ENCODE results near the gene SLC23A1. TPM values are rescaled to one million over a fixed set of nuclear protein-coding genes. Genes with fewer than 3 reads are reported as not detected.
"Not testable (repeated sequence)": the region's sequence is repeated elsewhere in the genome, so short reads cannot be mapped to it uniquely, and the experiment has no call there.

SLC23A1 gene
- total RNA-seq, 6 donors from 2014 or later: 1.1 to 20.1 (median 1.8) TPM; not detected in 1

DNA sequence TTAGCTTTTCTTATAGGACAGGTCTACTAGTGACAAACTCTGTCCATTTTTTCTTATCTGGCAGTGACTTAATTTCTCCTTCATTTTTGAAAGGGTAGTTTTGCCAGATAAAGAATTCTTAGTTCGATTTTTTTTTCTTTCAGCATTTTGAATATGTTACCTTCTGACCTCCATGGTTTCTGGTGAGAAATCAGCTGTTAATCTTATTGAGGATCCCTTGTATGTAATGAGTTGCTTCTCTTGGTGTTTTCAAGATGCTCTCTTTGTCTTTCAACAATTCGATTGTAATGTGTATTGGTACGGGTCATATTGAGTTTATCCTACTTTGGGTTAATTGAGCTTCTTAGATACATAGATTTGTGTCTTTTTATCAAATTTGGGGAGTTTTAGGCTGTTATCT is 28.9 kb downstream of the SLC23A1 start:
- H3K4me1 ChIP-seq: peaks cover 0 to 17% (median 10%) of the 10 kb centered on the region in 4 donors
- ATAC-seq (ENCODE audit: low FRiP score in 2 of 2): no peak
- peaks cover 0 to 14% (median 0%) of the 10 kb centered on the region in 4 donors for H3K36me3 ChIP-seq
- no peaks in the 10 kb centered on the region for H3K9me3 ChIP-seq
- no peak overlapping the region for H3K4me3 ChIP-seq
- TF ChIP-seq POLR2A (IDR thresholded peaks at IDR 0.05) (no peak), POLR2AphosphoS5 (IDR thresholded peaks at IDR 0.05) (no peak), CTCF (IDR thresholded peaks at IDR 0.05) (no peak), EP300 (IDR thresholded peaks at IDR 0.05) (no peak)
- no peaks in the 10 kb centered on the region for H3K27me3 ChIP-seq
- DNase-seq: no peak
- no peak overlapping the region for H3K27ac ChIP-seq
- 93 to 98% methylated on average over 3 of the region's 3 CpGs for WGBS, 2 donors

DNA sequence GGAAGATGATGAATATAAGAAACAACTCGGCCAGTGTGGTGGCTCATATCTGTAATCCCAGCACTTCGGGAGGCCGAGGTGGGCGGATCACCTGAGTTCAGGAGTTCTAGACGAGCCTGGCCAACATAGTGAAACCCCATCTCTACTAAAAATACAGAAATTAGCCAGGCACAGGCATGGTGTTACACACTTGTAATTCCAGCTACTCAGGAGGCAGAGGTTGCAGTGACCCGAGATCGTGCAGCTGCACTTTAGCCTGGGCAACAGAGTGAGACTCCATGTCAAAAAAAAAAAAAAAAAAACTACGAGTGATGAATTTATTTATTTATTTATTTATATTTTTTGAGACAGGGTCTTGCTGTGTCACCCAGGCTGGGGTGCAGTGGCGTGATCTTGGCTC is 35.2 kb downstream of the SLC23A1 start:
- H3K27ac ChIP-seq; ATAC-seq (ENCODE audit: low FRiP score in 2 of 2); H3K36me3 ChIP-seq; H3K4me3 ChIP-seq; DNase-seq; H3K27me3 ChIP-seq; H3K9me3 ChIP-seq: not testable (repeated sequence)
- 93 to 94% methylated on average over 9 of the region's 9 CpGs for WGBS, 2 donors
- peaks cover 22 to 54% (median 30%) of the 10 kb centered on the region in 4 donors for H3K4me1 ChIP-seq

GRCh38 chr5:139345442-139345841 is 37.7 kb downstream of the SLC23A1 start:
- 96 to 97% methylated on average over 8 of the region's 8 CpGs for WGBS, 2 donors
- not testable (repeated sequence) for ATAC-seq (ENCODE audit: low FRiP score in 2 of 2); H3K4me3 ChIP-seq; H3K27ac ChIP-seq; DNase-seq; H3K27me3 ChIP-seq; H3K36me3 ChIP-seq; H3K9me3 ChIP-seq
- peaks cover 31 to 65% (median 40%) of the 10 kb centered on the region in 4 donors for H3K4me1 ChIP-seq

GRCh38 chr5:139344177-139344576 is 38.9 kb downstream of the SLC23A1 start:
- Histone ChIP-seq H3K4me1 (peaks cover 27 to 52% (median 38%) of the 10 kb centered on the region in 4 donors), H3K27me3 (no peaks in the 10 kb centered on the region), H3K4me3 (no peak overlapping the region), H3K36me3 (peaks cover 0 to 7% (median 0%) of the 10 kb centered on the region in 4 donors), H3K27ac (no peak overlapping the region), H3K9me3 (no peaks in the 10 kb centered on the region)
- 72 to 90% methylated on average over 2 of the region's 2 CpGs for WGBS, 2 donors
- DNase-seq (no peak), ATAC-seq (ENCODE audit: low FRiP score in 2 of 2) (no peak)
- no peak for TF ChIP-seq CTCF (IDR thresholded peaks at IDR 0.05)
- no peak for TF ChIP-seq POLR2AphosphoS5 (IDR thresholded peaks at IDR 0.05)
- no peak for TF ChIP-seq EP300 (IDR thresholded peaks at IDR 0.05)
- no peak for TF ChIP-seq POLR2A (IDR thresholded peaks at IDR 0.05)

DNA sequence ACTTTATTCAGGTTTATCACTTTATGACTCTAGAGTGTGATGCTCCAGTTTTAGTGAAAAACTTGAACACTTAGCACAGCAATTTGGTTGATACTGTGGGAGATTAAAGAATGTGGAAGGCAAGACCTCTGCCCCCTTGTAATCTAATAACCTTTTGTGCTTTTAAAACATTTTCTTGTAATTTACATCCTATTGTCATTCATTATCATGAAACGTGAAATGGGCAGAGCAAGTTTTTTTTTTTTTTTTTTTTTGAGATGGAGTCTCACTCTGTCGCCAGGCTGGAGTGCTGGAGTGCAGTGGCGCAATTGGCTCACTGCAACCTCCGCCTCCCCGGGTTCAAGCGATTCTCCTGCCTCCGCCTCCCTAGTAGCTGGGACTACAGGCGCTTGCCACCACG is 39.6 kb downstream of the SLC23A1 start:
- no peaks in the 10 kb centered on the region for H3K27me3 ChIP-seq
- peaks cover 0 to 7% (median 0%) of the 10 kb centered on the region in 4 donors for H3K36me3 ChIP-seq
- H3K27ac ChIP-seq: no peak overlapping the region
- H3K4me3 ChIP-seq: peak overlapping the region in 3 of 4 donors; percentile 71 to 89 (median 88)
- peaks cover 27 to 45% (median 36%) of the 10 kb centered on the region in 4 donors for H3K4me1 ChIP-seq
- ATAC-seq (ENCODE audit: low FRiP score in 2 of 2) (no peak), DNase-seq (no peak)
- no peak for TF ChIP-seq EP300 (IDR thresholded peaks at IDR 0.05)
- H3K9me3 ChIP-seq: no peaks in the 10 kb centered on the region
- WGBS, 2 donors: 84 to 86% methylated on average over 9 of the region's 9 CpGs

- peak overlapping the region; percentile 71 to 89 (median 82) for H3K4me3 ChIP-seq
- H3K27ac ChIP-seq: peak overlapping the region; percentile 98 to 99 (median 98)
- DNase-seq (peak in 1 of 2 donors; percentile 93), ATAC-seq (ENCODE audit: low FRiP score in 2 of 2) (no peak)
- peaks cover 0 to 7% (median 0%) of the 10 kb centered on the region in 4 donors for H3K36me3 ChIP-seq
- no peaks in the 10 kb centered on the region for H3K9me3 ChIP-seq
- 1% methylated on average over 12 to 16 of the region's 16 CpGs for WGBS, 2 donors
- H3K4me1 ChIP-seq: peaks cover 27 to 38% (median 34%) of the 10 kb centered on the region in 4 donors
- no peaks in the 10 kb centered on the region for H3K27me3 ChIP-seq
- no peak for TF ChIP-seq CTCF (IDR thresholded peaks at IDR 0.05)
- no peak for TF ChIP-seq EP300 (IDR thresholded peaks at IDR 0.05)
- TF ChIP-seq POLR2AphosphoS5 (IDR thresholded peaks at IDR 0.05): no peak
- no peak for TF ChIP-seq POLR2A (IDR thresholded peaks at IDR 0.05)
These were observed 40.7 kb downstream of the SLC23A1 start for GRCh38 chr5:139342423-139342723.
